NCI-H2227 (cell line): Measurements from ENCODE around the gene PHPT1.
"Not testable (repeated sequence)": the region's sequence is repeated elsewhere in the genome, so short reads cannot be mapped to it uniquely, and the experiment has no call there.

Experiments
- DNase-seq: peaks from one replicate; lab custom pipeline; 2025; ENCODE audit not compliant: unreplicated experiment; lab: John Stamatoyannopoulos, UW

Gene PHPT1

DNA sequence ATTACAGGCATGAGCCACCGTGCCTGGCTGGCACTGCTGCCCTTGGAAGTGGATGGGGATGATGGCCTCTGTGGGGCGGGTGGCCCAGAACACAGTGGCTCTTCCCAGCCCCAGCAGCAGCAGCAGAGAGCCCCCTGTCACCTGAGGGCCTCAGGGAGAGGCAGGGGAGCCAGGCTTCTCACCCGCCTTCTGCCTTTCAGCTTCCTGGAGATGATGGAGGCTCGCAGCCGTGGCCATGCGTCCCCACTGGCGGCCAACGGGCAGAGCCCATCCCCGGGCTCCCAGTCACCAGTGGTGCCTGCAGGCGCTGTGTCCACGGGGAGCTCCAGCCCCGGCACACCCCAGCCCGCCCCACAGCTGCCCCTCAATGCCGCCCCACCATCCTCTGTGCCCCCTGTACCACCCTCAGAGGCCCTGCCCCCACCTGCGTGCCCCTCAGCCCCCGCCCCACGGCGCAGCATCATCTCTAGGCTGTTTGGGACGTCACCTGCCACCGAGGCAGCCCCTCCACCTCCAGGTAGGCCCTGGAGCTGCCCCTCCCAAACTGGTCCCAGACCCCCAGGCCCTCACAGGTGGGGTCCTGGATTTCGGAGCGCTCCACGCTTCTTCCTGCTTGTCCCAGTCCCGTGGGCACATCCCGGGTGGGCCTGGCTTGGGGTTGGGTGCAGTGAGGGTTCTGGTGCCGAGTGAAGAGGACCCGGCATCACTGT lies 11.9 kb upstream of the PHPT1 start:
- no peak for DNase-seq

DNA sequence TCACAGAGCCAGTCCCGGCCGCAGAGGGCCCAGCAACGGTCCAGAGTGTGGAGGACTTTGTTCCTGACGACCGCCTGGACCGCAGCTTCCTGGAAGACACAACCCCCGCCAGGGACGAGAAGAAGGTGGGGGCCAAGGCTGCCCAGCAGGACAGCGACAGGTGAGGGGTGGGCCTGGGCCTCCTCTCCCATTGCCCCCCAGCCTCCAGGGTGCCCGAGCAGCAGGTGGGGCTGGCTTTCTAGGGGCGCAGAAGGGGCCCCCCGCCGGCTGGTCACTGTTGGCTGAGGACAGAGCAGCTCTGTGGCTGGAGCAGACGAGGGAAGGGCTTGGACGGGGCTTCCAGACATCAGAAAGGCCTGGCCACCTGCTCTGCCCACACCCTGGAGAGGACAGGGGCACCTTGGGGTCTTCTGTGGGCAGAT lies 11.3 kb upstream of the PHPT1 start:
- not testable (repeated sequence) for DNase-seq

DNA sequence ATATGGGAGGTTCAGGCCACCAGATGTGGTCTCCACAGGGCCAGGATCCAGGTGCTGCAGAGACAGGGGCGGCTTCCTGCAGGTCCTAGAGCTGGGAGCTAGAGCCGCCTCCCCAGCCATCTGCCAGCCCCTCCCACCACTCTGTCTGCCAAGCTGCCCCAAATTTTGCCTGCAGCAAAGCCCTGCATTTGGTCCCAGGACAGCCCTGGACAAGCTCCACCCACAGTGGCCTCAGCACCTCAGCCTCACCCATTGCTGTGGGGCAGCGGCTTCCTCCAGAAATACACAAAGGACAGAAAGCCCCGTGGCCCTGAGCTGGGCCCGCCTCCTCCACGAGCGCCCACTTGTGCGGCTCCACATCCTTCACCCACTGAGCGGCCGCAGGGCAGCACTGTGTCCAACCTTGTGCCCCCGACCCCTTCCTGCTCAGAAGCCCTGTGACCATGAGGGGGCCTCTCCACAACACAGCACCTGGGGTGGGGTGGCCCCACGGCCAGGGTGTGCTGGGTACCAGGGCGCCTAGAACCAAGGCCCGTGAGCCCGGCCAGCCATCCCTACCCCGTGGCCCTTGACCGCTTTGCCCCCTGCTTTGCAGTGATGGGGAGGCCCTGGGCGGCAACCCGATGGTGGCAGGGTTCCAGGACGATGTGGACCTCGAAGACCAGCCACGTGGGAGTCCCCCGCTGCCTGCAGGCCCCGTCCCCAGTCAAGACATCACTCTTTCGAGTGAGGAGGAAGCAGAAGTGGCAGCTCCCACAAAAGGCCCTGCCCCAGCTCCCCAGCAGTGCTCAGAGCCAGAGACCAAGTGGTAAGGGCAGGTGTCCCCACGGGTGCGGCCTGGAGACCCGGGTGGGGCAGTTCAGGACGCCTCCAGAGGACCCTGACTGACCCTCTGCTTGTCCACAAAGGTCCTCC lies 10.6 kb upstream of the PHPT1 start:
- no peak for DNase-seq

DNA sequence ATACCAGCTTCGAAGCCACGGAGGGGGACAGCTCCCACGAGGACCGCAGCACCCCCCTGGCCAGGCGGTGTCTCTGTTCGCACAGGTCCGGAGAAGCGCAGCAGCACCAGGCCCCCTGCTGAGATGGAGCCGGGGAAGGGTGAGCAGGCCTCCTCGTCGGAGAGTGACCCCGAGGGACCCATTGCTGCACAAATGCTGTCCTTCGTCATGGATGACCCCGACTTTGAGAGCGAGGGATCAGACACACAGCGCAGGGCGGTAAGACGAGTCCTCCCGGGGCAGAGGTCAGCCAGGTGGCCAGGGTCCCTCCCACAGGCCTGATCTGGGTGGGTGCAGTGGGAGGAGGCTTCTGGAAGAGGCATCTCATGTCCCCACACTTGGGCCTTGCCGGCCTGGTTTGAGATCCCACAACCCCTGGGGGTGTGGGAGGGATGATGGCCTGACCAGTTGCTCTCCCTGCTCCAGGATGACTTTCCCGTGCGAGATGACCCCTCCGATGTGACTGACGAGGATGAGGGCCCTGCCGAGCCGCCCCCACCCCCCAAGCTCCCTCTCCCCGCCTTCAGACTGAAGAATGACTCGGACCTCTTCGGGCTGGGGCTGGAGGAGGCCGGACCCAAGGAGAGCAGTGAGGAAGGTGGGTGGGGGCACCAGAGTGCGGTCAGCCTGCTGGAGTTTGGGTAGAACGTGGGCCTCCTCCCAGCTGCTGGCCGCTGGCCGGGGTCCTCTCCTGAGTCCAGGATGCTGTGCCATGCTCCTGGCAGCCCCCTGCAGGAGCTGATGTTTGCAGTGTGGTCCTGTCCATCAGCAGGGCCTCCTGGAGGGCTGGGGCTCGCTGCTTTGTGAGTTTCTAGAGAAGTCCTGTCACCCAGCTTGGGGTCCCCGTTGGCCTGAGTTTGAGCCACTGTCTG lies 9.7 kb upstream of the PHPT1 start:
- no peak for DNase-seq

DNA sequence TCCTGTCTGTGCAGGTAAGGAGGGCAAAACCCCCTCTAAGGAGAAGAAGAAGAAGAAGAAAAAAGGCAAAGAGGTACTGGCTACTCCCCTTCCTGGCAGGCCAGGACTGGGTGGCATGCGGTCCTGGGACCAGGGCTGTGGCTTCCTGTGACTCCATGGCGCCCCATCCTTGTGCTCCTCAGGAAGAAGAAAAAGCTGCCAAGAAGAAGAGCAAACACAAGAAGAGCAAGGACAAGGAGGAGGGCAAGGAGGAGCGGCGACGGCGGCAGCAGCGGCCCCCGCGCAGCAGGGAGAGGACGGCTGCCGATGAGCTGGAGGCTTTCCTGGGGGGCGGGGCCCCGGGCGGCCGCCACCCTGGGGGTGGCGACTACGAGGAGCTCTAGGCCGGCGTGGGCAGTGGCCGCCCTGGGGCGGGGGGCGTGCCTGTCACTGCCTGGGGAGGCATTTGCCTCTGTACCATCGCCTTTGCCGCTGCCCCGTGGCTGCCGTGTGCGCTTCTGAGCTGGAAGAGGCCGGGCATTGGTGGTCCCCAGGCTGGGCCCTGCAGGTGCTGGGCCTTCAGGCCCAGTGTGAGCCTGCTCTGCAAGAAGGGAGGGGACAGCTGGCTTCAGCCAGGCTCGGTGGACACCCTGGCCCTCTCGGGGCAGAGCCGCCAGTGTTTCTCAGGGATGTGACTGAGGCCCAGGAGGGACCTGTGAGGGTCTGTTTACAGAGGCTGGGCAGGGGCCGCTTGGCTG lies 8.9 kb upstream of the PHPT1 start:
- DNase-seq, result peak; percentile 80

DNA sequence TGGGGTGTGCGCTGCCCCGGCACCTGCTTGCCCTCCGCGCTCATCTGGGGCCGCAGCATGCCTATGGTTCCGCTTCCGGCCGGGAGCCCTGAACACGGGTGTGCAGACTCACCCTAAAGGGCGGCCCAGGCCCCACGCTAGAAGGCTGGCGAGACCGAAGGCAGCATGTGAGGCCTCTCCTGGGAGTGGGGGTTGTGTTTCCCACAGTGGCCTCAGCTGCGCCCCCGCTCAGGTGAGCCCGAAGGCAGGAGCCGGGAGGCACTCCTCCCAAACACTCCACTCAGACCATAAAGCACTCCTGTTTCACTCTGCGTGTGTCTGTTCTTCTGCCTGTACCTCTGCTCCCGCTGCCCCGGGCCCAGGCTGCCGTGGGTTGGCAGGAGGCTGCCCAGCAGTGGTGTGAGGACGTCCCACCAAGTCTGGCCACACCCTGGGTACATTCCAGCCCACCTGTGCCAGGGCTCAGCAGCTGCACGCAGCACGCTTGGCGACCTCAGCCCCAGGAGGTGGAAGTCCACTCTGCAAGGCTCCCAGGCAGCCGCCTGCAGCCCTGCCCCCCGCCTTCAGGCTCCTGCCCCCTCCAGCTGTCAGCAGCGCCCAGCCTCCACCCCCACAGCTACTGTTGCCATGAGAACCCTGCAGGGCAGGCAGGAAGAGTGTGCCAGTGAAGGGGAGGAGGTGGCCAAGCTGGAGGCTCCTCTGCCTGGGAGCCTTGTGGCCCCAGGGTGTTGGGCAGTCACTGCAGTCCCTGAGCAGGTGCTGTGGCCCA lies 8.1 kb upstream of the PHPT1 start:
- peak; percentile 77 for DNase-seq

DNA sequence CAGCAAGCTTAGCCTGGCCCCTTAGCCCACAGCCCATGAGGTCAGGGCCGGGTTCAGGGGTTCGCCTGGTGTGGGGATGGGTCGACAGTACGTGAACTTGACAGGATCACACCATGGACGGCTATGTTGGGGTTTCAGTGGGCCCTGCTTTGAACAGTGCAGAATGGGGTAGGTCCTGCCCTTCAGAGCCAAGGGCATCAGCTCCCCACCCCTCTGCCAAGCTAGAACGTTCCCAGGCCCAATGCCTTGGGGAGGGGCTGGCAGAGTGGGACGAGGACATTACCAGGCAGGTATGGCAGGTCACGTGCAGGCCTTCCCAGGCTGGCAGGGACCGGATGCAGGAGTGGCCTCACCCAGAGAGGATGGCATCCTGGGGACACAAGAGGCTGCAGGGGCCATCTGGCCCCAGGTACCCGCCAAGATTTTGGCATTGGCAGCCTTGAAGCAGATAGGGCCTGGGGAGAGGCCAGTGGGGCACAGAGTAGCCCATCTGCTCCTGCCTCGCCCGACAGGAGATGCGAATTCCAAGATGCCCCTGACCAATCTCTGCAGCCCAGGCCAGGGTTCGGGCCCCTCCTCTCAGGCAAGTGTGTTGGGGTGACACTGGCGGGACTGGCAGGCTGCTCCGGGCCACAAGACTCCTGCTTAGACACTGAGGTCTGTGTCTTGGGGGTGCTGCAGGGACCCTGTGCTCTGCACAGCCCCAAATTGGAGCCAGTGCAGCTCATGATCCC lies 7.4 kb upstream of the PHPT1 start:
- not testable (repeated sequence) for DNase-seq

DNA sequence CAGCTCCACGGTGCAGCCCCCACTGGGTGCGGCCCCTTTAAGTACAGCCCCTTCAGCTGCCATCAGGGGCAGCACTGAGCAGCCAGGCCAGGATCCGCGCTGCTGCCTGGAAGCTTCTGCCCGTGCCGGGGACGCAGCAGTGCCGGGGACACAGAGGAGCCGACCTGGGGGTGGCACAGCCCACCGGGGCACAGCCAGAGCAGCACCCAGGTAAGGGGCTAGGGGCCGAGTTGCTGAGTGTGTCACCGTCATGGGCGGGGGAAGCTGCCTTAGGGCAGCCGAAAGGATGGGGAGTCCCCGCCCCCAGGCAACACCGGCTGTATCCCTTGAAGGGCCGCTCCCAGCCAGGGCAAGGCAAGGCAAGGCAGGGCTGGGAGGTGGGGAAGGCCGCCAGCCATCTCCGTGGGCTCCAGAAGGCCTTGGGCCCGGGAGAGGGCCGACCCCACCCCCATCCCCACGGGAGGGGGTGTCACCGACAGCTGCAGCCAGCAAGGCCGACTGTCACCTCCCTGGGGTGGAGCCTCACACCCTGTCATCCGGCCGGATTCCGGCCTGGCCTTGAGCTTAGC lies 6.7 kb upstream of the PHPT1 start, which contains the start of gene AJM1:
AJM1 (plus strand) TSS at position 99 of the 569 bp plus-strand sequence. CDS start 1,937 bp downstream, outside the sequence.
- peak; percentile 80 for DNase-seq

DNA sequence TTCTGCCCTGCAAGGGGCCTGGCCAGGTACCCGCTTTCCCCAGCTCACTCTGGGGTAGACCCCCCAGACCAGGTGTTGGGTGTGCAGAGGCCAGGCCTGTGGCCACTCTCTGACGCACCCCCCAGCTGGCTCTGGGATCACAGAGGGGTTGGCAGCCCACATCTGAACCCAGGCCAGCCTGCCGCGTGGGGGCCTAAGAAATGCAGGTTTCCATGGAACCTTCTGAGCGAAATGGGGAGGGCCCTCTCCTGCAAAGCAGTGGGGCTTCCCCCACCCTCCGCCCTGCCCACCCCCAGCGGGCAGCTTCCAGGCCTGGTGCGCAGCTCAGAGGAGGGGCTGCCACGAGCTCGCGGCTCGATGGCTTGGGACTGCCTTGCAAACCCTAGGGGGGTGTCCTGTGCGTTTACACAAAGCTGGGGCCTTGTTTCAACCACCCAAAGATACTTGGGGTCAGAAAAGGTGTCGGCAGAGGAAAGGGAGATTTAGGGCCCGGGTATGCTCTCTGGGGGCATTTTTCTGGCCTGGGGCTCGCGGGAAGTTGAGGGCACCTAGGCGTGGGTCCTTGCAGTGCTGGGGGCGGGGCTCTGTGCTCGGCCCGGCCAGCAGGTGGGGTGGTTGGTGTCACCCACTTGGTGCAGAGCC lies 5.9 kb upstream of the PHPT1 start:
- not testable (repeated sequence) for DNase-seq

DNA sequence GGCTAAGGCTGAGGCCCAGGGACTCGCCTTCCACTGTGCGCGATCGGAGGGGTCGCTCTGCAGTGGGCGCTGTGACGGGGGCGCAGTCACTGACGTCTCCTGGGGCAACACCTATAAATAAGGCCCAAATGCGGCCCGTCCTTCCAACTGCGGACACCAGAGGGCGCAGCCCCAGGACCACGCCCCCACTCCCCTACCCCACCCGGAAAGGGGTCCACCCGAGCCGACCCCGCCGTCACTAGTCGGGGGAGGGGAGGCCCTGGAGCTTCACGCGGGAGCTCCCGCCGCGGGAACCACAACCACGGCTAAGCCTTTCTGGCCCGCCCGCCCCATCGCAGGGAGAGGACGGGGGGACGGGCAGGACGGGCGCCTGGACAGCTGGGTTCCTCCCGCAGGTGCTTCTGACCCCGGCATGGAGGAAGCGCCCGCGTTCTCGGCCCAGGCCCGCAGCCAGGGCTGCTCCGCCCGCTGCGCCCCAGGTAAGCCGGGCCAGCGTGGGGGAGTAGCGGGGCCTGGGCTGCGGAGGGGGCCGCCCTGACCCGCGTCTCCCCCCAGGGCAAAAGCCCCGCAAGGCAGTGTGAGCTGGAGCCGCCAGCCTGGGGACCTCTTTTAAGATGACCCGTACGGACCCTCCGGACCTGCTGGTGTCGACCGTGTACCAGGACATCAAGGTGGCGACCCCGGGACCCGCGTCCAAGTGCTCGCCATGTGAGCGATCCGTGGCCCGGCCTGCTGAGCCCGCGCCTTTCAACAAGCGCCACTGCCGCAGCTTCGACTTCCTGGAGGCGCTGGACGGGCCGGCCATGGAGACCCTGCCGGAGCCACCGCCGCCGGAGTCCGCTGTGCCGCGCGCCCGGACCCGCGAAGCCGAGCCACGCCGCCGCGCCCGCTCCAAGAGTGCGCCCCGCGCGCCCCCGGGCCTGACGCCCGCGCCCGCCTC lies 5.1 kb upstream of the PHPT1 start:
- not testable (repeated sequence) for DNase-seq

DNA sequence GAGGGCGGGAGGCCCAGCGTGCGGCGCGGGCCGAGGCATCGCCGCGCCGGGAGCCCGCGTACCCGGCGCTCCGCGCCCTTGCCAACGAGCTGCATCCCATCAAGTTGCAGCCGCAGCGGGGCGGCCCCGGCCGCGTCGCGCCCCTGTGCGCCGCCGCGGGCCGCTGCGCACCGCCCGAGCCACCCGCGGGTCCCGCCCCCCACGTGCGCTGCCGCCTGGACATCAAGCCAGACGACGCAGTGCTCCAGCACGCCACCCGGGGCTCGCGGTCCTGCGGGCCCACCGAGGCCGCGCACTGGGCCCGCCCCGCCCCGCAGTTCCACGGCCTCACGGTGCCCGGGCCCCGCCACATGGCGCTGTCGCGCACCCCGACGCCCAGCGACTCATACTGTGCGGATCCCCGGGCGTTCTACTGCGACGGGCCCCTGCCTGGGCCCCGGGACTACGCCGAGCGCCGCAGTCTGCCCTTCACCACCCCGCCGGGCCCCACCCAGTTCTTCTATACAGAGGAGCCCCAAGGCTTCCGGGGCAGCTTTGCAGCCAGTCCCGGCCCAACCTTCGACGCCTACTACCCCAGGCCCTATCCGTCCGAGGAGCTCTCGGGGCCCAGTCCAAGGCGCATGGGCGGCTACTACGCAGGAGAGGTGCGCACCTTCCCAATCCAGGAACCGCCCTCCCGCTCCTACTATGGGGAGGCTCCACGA lies 4.3 kb upstream of the PHPT1 start:
- no peak for DNase-seq

DNA sequence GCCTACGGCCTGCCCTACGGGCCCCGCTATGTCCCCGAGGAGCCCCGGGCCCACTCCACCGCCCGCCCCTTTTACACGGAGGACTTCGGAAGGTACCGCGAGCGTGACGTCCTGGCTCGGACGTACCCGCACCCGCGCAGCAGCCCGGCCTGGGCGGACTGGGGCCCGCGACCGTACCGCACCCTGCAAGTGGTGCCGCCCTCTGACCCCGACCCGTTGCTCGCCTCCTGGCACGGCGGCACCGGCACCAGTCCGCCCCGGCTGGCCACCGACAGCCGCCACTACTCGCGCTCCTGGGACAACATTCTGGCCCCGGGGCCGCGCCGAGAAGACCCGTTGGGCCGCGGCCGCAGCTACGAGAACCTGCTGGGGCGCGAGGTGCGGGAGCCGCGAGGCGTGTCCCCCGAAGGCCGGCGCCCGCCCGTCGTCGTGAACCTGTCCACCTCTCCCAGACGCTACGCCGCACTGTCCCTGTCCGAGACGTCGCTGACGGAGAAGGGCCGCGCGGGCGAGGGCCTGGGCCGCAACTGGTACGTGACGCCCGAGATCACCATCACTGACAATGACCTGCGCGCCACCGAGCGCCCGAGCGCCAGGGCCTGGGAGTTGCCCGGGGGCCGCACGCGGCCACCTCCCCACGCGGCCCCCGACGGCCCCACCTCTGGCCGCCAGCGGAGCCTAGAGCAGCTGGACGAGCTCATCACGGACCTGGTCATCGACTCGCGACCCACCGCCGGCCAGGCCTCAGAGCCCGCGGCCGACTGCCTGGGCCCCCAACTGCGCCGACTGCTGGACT lies 3.5 kb upstream of the PHPT1 start:
- no peak for DNase-seq

DNA sequence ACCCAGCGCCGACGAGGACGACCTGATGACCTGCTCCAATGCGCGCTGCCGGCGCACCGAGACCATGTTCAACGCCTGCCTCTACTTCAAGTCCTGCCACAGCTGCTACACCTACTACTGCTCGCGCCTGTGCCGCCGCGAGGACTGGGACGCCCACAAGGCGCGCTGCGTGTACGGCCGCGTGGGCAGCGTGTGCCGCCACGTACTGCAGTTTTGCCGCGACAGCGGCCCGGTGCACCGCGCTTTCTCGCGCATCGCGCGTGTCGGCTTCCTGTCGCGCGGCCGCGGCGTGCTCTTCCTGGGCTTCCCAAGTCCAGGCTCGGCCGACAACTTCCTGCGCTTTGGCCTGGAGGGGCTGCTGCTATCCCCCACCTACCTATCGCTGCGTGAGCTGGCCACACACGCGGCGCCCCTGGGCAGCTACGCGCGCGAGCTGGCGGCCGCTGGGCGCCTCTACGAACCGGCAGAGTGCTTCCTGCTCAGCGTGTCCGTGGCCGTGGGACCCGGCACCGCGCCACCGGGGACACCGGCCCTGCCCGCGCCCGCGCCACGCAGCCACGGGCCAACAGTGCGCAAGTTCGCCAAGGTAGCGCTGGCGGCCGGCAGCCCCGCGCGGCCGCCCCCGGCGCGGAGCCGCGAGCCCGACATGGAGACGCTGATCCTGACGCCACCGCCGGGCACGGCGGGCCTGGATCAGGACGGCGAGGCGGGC lies 2.7 kb upstream of the PHPT1 start:
- DNase-seq, result no peak

DNA sequence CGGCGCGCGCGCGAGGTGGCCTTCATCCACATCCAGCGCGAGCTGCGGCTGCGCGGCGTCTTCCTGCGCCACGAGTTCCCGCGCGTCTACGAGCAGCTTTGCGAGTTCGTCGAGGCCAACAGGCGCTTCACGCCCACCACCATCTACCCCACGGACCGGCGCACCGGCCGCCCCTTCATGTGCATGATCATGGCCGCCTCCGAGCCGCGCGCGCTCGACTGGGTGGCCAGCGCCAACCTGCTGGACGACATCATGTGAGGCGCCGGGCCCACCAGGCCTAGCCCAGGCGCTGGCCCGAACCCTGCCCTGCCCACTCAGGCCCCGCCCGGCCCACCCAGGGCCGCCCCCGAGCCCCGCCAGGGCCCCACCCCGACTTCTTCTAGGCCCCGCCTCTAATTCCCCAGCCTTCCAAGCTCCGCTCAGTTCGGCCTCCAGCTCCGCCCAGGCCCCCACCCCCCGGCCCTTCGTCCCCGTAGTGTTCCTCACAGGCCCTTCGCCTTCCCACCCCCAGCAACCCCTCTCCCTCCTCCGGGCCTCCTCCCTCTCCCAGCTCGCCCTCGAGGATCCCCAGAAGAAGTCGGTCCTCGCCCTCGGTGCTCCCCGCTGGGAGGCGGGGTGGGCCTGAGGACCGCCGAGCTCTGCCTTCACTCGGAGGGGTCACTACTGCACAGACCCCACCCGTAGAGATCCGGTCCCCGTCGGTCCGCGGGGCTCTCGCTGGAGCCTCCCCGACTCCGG lies 2.0 kb upstream of the PHPT1 start:
- DNase-seq, result no peak
